MM.1S (cell line): ENCODE measurements around the gene BCL2A1.
"Not testable (repeated sequence)": the region's sequence is repeated elsewhere in the genome, so short reads cannot be mapped to it uniquely, and the experiment has no call there.

Experiments
- EZH2 ChIP-seq: fragments of 300-600 bp; sonication (generic); optimal IDR thresholded peaks from 2 replicates; pipeline ENCODE3; 2017; ENCODE audit warnings: low read depth, mild to moderate bottlenecking, antibody characterized with exemption, low read length, mixed read lengths
- TF ChIP-seq, protein P1 (sequence below): fragments of 300-600 bp; sonication (generic); IDR thresholded peaks from 2 replicates; pipeline ENCODE4 v1.5.1; 2016; ENCODE audit warnings: antibody characterized with exemption, low read length, mixed read lengths

DNA sequence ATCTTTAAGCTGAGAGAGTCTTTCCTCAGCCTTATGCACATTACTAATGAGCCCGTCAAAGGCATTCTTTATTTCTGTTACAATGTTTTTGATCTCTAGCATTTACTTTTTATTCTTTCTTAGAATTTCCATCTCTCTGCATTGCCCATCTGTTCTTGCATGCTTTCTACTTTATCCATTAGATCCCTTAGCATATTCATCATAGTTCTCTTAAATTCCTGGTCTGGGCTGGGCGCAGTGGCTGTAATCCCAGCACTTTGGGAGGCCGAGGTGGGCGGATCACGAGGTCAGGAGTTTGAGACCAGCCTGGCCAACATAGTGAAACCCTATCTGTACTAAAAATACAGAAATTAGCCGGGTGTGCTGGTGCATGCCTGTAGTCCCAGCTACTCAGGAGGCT, 49.2 kb upstream of the BCL2A1 start:
- TF ChIP-seq, protein P1, sequence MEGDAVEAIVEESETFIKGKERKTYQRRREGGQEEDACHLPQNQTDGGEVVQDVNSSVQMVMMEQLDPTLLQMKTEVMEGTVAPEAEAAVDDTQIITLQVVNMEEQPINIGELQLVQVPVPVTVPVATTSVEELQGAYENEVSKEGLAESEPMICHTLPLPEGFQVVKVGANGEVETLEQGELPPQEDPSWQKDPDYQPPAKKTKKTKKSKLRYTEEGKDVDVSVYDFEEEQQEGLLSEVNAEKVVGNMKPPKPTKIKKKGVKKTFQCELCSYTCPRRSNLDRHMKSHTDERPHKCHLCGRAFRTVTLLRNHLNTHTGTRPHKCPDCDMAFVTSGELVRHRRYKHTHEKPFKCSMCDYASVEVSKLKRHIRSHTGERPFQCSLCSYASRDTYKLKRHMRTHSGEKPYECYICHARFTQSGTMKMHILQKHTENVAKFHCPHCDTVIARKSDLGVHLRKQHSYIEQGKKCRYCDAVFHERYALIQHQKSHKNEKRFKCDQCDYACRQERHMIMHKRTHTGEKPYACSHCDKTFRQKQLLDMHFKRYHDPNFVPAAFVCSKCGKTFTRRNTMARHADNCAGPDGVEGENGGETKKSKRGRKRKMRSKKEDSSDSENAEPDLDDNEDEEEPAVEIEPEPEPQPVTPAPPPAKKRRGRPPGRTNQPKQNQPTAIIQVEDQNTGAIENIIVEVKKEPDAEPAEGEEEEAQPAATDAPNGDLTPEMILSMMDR, result not testable (repeated sequence)
- not testable (repeated sequence) for TF ChIP-seq EZH2
